Lower leg skin (tissue), 3 donors: ENCODE results near the gene WDR33.

Experiments used
- POLR2A ChIP-seq, 2 donors: fragments of 450-650 bp; IDR thresholded peaks; one replicate each; pipeline ENCODE4 v1.6.1; 2016 to 2017; ENCODE audit warnings: antibody characterized with exemption in 2 of 2, mild to moderate bottlenecking in 1 of 2, moderate library complexity in 1 of 2
- TF ChIP-seq, protein P1 (sequence below), 3 donors: fragments of 450-650 bp; IDR thresholded peaks; one replicate each; pipeline ENCODE4 v1.5.1; 2016; ENCODE audit warnings: antibody characterized with exemption in 3 of 3, mild to moderate bottlenecking in 3 of 3, moderate library complexity in 2 of 3

DNA sequence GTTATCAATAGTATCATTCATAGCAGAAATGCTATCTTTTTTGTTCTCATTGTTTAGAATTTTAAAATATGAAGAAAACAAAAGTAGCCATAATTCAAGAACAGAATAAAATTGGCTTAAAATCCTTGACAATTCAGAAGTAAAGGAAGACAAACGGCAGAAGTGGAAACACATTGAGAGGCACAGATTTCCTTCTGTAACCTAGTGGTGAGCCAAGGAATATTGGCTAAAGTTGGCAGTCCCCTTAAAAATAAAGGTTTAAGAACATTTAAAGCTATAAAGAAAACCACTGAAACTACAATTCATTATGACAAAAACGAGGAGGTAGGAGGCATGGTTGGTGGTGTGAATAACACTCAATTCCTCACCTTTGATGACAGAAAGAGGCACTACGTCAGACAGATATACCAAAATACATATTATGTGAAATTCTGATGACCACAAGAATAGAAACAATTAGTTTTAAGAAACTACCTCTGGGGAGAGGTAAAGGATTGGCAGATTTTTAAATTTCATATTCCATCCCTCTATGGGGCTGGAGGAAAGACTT is 67.4 kb downstream of the WDR33 start:
- TF ChIP-seq, protein P1, sequence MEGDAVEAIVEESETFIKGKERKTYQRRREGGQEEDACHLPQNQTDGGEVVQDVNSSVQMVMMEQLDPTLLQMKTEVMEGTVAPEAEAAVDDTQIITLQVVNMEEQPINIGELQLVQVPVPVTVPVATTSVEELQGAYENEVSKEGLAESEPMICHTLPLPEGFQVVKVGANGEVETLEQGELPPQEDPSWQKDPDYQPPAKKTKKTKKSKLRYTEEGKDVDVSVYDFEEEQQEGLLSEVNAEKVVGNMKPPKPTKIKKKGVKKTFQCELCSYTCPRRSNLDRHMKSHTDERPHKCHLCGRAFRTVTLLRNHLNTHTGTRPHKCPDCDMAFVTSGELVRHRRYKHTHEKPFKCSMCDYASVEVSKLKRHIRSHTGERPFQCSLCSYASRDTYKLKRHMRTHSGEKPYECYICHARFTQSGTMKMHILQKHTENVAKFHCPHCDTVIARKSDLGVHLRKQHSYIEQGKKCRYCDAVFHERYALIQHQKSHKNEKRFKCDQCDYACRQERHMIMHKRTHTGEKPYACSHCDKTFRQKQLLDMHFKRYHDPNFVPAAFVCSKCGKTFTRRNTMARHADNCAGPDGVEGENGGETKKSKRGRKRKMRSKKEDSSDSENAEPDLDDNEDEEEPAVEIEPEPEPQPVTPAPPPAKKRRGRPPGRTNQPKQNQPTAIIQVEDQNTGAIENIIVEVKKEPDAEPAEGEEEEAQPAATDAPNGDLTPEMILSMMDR (IDR thresholded peaks at IDR 0.05), result no peak
- no peak for TF ChIP-seq POLR2A (IDR thresholded peaks at IDR 0.05)
